Activated CD4-positive, alpha-beta T cell treated with anti-CD3 and anti-CD28 coated beads, Interleukin-2, amount 10 ng/mL, durations not matched to agents 7 days and 5 days (primary cell): ENCODE measurements around the gene FAM170B. TPM values are rescaled to one million over a fixed set of nuclear protein-coding genes. Genes with fewer than 3 reads are reported as not detected.

Source experiments
- CTCF ChIA-PET: fragments of 350-600 bp; sonication (Branson Sonifier 250); formaldehyde crosslinking; loops from one replicate; lab custom pipeline; 2021; ENCODE audit warnings: antibody characterized with exemption; lab: Charles Lee
- POLR2A ChIA-PET: fragments of 350-600 bp; sonication (Branson Sonifier 250); formaldehyde crosslinking; loops from one replicate; lab custom pipeline; 2021; ENCODE audit warnings: antibody characterized with exemption; lab: Charles Lee
- DNase-seq: peaks from one replicate; pipeline ENCODE4 v3.0.0-alpha.2; 2020
- H3K27ac Mint-ChIP-seq: one replicate; pipeline ENCODE4 v1.8.0; 2021; ENCODE audit warnings: mild to moderate bottlenecking, moderate library complexity, mixed read lengths
- H3K27me3 Mint-ChIP-seq: one replicate; pipeline ENCODE4 v1.8.0; 2021; ENCODE audit warnings: mixed read lengths
- H3K36me3 Mint-ChIP-seq: one replicate; pipeline ENCODE4 v1.8.0; 2021; ENCODE audit warnings: low read depth, mixed read lengths
- H3K4me1 Mint-ChIP-seq: one replicate; pipeline ENCODE4 v1.8.0; 2021; ENCODE audit warnings: mixed read lengths
- H3K4me3 Mint-ChIP-seq: one replicate; pipeline ENCODE4 v1.8.0; 2021; ENCODE audit warnings: mild to moderate bottlenecking, moderate library complexity, mixed read lengths
- H3K9me3 Mint-ChIP-seq: one replicate; pipeline ENCODE4 v1.8.0; 2021; ENCODE audit warnings: mixed read lengths
- total RNA-seq, 2 experiments: library from RNA; stranded (reverse); gene quantifications; one replicate each; pipeline ENCODE4 v1.2.3, GENCODE V29; 2021

FAM170B gene
- total RNA-seq, 2 experiments from 2014 or later, result not detected

DNA sequence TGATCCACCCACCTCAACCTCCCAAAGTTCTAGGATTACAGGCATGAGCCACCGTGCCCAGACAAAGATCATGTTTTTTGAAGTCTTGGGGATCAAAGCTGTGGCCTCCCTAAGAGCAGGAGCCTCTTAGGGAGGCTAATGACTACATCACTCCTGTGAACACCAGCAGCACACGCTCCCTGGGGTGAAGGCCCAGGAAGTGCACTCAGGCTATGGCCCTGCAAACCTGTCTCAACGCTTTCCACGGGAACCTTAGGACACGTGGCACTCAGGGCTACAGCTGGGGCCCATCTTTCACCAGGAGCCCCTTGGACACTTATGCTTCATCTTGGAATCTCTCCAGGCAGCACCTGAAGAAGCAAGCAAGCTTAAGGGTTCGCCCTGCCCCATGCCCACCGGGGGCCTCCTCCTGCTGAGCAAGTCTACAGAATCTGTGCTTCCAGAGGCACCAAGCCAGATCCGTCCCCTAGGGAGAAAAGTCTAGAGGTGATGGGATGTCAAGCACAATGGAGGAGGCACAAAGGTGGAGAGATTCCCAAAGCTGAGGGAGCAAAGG lies 36.9 kb downstream of the FAM170B start:
- no peak overlapping the region for H3K4me3 Mint-ChIP-seq
- no peak overlapping the region for H3K27ac Mint-ChIP-seq
- peaks cover 2% of the 10 kb centered on the region for H3K27me3 Mint-ChIP-seq
- H3K4me1 Mint-ChIP-seq, result no peaks in the 10 kb centered on the region
- DNase-seq, result no peak
- POLR2A ChIA-PET, result no interaction called here
- CTCF ChIA-PET, result no interaction called here
- no peaks in the 10 kb centered on the region for H3K36me3 Mint-ChIP-seq
- no peaks in the 10 kb centered on the region for H3K9me3 Mint-ChIP-seq

- Mint-ChIP-seq H3K27me3 (no peaks in the 10 kb centered on the region), H3K4me1 (no peaks in the 10 kb centered on the region), H3K4me3 (no peak overlapping the region), H3K36me3 (no peaks in the 10 kb centered on the region), H3K27ac (no peak overlapping the region), H3K9me3 (no peaks in the 10 kb centered on the region)
- CTCF ChIA-PET, result interaction anchor here (1.4 kb wide), 1 partner anchor 70 kb away, joined by 4 read pairs; no protein-coding TSS in a partner anchor
- POLR2A ChIA-PET, result no interaction called here
- DNase-seq, result no peak
Measured at GRCh38 chr10:49094646-49095045, 39.2 kb downstream of the FAM170B start.

DNA sequence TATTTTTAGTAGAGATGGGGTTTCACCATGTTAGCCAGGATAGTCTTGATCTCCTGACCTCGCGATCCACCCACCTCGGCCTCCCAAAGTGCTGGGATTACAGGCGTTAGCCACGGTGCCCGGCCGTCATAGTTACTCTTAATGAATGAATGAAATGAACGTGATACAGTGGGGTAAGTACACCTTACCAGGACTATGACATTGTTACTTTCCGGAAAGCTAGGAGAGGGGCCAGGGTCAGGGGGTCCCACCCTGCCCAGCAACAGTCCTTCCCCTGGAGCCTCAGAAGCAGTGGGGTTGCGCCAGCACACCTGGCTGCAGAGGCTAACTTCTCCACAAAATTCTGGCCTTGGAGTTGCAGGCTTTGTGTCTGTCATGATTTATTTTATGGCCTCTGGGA lies 39.9 kb downstream of the FAM170B start:
- Mint-ChIP-seq H3K4me1 (no peaks in the 10 kb centered on the region), H3K27ac (no peak overlapping the region), H3K9me3 (no peaks in the 10 kb centered on the region), H3K4me3 (no peak overlapping the region), H3K36me3 (no peaks in the 10 kb centered on the region), H3K27me3 (no peaks in the 10 kb centered on the region)
- DNase-seq, result no peak
- POLR2A ChIA-PET, result no interaction called here
- CTCF ChIA-PET, result interaction anchor here (1.4 kb wide), 1 partner anchor 71 kb away, joined by 4 read pairs; no protein-coding TSS in a partner anchor

GRCh38 chr10:49092477-49092876 lies 41.3 kb downstream of the FAM170B start:
- Mint-ChIP-seq H3K4me3 (no peak overlapping the region), H3K9me3 (peaks cover 1% of the 10 kb centered on the region), H3K4me1 (no peaks in the 10 kb centered on the region), H3K36me3 (no peaks in the 10 kb centered on the region), H3K27me3 (no peaks in the 10 kb centered on the region), H3K27ac (no peak overlapping the region)
- POLR2A ChIA-PET, result no interaction called here
- DNase-seq, result no peak
- CTCF ChIA-PET, result no interaction called here

- H3K27ac Mint-ChIP-seq, result no peak overlapping the region
- POLR2A ChIA-PET, result interaction anchor here (0.6 kb wide), 1 partner anchor 104 kb away, joined by 3 read pairs; no protein-coding TSS in a partner anchor
Measured at GRCh38 chr10:49091450-49092210, 42.2 kb downstream of the FAM170B start.

DNA sequence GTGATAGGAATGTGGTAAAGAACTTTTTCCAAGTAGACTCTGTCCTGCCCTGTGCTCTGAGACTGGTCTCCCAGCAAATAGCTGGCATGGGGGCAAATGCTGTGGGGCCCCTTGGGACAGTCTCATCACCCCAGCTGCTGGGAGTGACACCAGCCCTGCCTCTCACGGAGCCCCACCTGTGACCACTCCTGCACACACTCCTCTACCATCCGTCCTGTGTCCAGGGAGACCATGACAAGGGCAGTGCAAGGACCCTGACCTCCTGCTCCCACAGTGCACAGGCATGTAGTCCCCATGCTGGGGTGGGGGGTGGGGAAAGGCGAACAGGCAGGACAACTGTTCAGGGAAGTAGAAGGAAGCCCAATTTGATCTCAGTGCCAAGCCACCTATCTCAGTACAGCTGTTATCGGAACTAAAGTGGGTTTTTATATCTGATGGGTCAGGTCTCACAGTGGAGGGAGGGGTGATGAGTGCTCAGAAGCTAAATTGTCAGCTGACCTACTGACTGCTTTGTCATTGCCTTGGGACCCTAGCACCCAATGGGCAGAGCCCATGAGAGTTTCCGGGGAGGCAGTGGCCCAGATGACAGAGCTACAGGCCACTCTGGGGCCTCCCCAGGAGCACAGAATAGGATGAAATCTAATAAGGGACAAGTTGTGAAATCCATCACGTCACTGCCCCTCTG lies 43.0 kb downstream of the FAM170B start:
- no peak overlapping the region for H3K4me3 Mint-ChIP-seq
- no peak overlapping the region for H3K27ac Mint-ChIP-seq
- ChIA-PET POLR2A (no interaction called here), CTCF (no interaction called here)
- no peak for DNase-seq
- peaks cover 1% of the 10 kb centered on the region for H3K36me3 Mint-ChIP-seq
- no peaks in the 10 kb centered on the region for H3K4me1 Mint-ChIP-seq
- peaks cover 2% of the 10 kb centered on the region for H3K27me3 Mint-ChIP-seq
- peaks cover 12% of the 10 kb centered on the region for H3K9me3 Mint-ChIP-seq

More at GRCh38 chr10:49091450-49092210, 42.2 kb downstream of the FAM170B start:
- DNase-seq, result no peak
- H3K27me3 Mint-ChIP-seq, result peaks cover 2% of the 10 kb centered on the region
- peaks cover 8% of the 10 kb centered on the region for H3K9me3 Mint-ChIP-seq
- H3K4me3 Mint-ChIP-seq, result no peak overlapping the region
- CTCF ChIA-PET, result no interaction called here
- peaks cover 1% of the 10 kb centered on the region for H3K36me3 Mint-ChIP-seq
- no peaks in the 10 kb centered on the region for H3K4me1 Mint-ChIP-seq

DNA sequence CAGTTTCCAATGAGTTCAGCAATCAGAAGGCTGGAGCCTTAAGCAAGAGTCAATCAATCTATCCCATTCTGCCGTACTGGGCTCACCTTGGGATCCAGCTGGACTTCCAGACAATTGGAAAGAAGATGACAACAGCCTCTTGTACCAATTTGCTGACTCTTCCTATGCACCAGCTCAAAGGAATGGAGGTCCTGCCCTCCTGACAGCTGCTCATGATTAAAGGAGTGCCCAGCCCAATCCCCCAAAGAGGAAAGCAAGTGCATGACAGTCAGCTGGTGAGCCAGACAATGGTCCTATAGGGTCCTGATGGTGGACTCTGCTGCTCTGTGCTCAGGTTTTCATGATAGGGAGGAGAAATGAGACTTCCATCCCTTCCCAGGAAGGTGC lies 43.6 kb downstream of the FAM170B start:
- no peak for DNase-seq
- no peak overlapping the region for H3K4me3 Mint-ChIP-seq
- no peak overlapping the region for H3K27ac Mint-ChIP-seq
- H3K36me3 Mint-ChIP-seq, result peaks cover 1% of the 10 kb centered on the region
- H3K4me1 Mint-ChIP-seq, result no peaks in the 10 kb centered on the region
- peaks cover 2% of the 10 kb centered on the region for H3K27me3 Mint-ChIP-seq
- ChIA-PET POLR2A (no interaction called here), CTCF (no interaction called here)
- peaks cover 14% of the 10 kb centered on the region for H3K9me3 Mint-ChIP-seq

DNA sequence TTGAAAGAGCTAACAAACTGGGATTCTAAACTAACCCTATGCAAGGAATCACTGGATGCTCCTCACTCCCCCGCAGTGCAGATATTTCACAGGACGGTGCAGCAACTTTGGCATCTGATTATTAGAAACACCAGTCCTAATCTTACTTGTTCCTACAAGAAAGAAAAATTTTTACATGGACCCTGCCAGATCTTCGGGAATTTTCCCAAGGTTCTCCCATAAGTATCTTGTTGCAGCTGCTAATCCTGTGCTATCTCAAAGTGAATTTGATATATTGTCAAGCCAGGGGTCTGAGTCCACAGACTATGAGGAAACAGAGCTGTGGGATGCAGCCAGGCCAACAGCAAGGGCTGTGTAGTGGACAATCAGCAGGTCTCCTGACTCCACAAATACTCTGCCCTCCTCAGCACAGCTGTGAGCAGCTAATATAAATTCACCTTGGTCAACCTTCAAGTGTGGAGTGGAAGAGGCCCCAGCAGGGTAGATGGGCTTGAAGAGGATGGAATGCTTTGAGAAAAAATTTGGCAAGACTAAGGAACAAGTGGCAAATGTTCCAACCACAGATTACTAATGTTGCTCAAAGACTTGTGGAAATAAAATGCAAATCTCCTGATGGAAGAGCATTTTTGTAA lies 44.1 kb downstream of the FAM170B start:
- CTCF ChIA-PET, result interaction anchor here (1.1 kb wide), 1 partner anchor 10 kb away, joined by 3 read pairs; no protein-coding TSS in a partner anchor
- Mint-ChIP-seq H3K9me3 (peaks cover 15% of the 10 kb centered on the region), H3K4me3 (no peak overlapping the region), H3K27me3 (peaks cover 2% of the 10 kb centered on the region), H3K27ac (no peak overlapping the region), H3K36me3 (peaks cover 1% of the 10 kb centered on the region), H3K4me1 (no peaks in the 10 kb centered on the region)
- DNase-seq, result no peak
- POLR2A ChIA-PET, result no interaction called here

GRCh38 chr10:49089152-49089551 lies 44.7 kb downstream of the FAM170B start:
- H3K9me3 Mint-ChIP-seq, result peaks cover 16% of the 10 kb centered on the region
- H3K4me3 Mint-ChIP-seq, result no peak overlapping the region
- POLR2A ChIA-PET, result no interaction called here
- peaks cover 1% of the 10 kb centered on the region for H3K36me3 Mint-ChIP-seq
- H3K4me1 Mint-ChIP-seq, result no peaks in the 10 kb centered on the region
- H3K27ac Mint-ChIP-seq, result no peak overlapping the region
- CTCF ChIA-PET, result interaction anchor here (0.6 to 1.4 kb wide), 3 partner anchors 9 to 561 kb away, joined by 3 to 5 read pairs (median 4); no protein-coding TSS in a partner anchor
- peaks cover 2% of the 10 kb centered on the region for H3K27me3 Mint-ChIP-seq
- DNase-seq, result no peak

DNA sequence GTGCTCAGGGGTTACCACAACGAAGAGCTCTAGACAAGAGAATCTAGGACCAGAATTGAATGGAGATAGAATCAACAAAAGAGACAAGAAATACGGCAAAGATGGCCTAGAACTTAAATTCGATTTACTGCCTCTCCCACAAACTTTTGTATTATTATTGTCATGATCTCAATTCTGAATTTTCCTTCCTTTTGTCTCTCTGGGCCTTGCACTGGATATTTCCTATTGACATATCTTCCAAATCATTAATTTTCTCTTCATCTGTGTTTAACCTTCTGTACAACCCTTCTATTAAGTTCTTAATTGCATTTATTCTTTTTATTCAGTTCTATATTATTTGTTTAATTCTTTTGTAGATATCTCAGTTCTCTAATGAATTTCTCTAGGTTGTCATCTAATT lies 46.9 kb downstream of the FAM170B start:
- H3K27ac Mint-ChIP-seq, result no peak overlapping the region
- ChIA-PET POLR2A (no interaction called here), CTCF (no interaction called here)
- H3K9me3 Mint-ChIP-seq, result peaks cover 16% of the 10 kb centered on the region
- no peaks in the 10 kb centered on the region for H3K4me1 Mint-ChIP-seq
- no peak for DNase-seq
- no peak overlapping the region for H3K4me3 Mint-ChIP-seq
- H3K36me3 Mint-ChIP-seq, result peaks cover 1% of the 10 kb centered on the region
- H3K27me3 Mint-ChIP-seq, result peaks cover 2% of the 10 kb centered on the region

- ChIA-PET CTCF (interaction anchor here (0.7 to 1.1 kb wide), 2 partner anchors 9 to 32 kb away, joined by 3 to 4 read pairs; partner anchors contain the start of gene VSTM4), POLR2A (no interaction called here)
- Mint-ChIP-seq H3K27me3 (peaks cover 5% of the 10 kb centered on the region), H3K9me3 (peaks cover 16% of the 10 kb centered on the region), H3K27ac (no peak overlapping the region), H3K36me3 (peaks cover 1% of the 10 kb centered on the region), H3K4me3 (no peak overlapping the region), H3K4me1 (peaks cover 9% of the 10 kb centered on the region)
- DNase-seq, result no peak
Measured at GRCh38 chr10:49083261-49083660, 50.6 kb downstream of the FAM170B start.

DNA sequence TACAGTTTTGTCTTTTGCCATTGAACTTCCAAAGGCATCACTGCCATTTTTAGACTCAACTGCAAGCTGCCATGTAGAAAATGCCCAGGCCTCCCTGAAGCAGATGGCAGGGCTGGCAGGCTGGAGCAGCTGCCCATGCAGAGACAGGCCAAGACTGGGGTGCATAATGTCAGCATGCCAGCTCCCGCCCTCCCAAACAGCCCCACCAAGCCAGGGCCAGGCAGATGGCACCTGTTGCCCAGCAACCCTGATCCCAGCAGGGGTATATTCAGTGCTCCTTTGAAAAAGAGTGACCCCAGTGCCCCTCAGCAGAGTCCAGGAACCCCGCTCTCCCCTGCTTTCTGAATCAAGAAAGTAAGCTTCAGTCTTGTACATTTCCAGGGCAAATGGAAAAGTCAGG lies 51.1 kb downstream of the FAM170B start:
- H3K36me3 Mint-ChIP-seq, result peaks cover 1% of the 10 kb centered on the region
- H3K9me3 Mint-ChIP-seq, result peaks cover 16% of the 10 kb centered on the region
- no peak overlapping the region for H3K27ac Mint-ChIP-seq
- DNase-seq, result no peak
- POLR2A ChIA-PET, result no interaction called here
- peaks cover 5% of the 10 kb centered on the region for H3K27me3 Mint-ChIP-seq
- H3K4me1 Mint-ChIP-seq, result peaks cover 10% of the 10 kb centered on the region
- no peak overlapping the region for H3K4me3 Mint-ChIP-seq
- CTCF ChIA-PET, result interaction anchor here (0.7 to 1.1 kb wide), 2 partner anchors 9 to 32 kb away, joined by 3 to 4 read pairs; partner anchors contain the start of gene VSTM4
